Activated naive CD8-positive, alpha-beta T cell treated with anti-CD3 and anti-CD28 coated beads, Interleukin-2, amount 50 U/mL, for 24 hours (primary cell): Measurements from ENCODE around the gene OTOG.

Experiments
- ATAC-seq: fragments of 150-1000 bp; cut with Tn5 transposase; one replicate; pipeline ENCODE4 v1.10.0; 2021
- DNase-seq: peaks from one replicate; pipeline ENCODE4 v3.0.0; 2021
- H3K27ac Mint-ChIP-seq: one replicate; pipeline ENCODE4 v1.8.0; 2021; ENCODE audit warnings: mild to moderate bottlenecking, mixed read lengths
- H3K27me3 Mint-ChIP-seq: one replicate; pipeline ENCODE4 v1.8.0; 2021; ENCODE audit warnings: mixed read lengths
- H3K36me3 Mint-ChIP-seq: one replicate; pipeline ENCODE4 v1.8.0; 2021; ENCODE audit warnings: low read depth, mixed read lengths
- H3K4me1 Mint-ChIP-seq: one replicate; pipeline ENCODE4 v1.8.0; 2021; ENCODE audit warnings: mixed read lengths
- H3K4me3 Mint-ChIP-seq: one replicate; pipeline ENCODE4 v1.8.0; 2021; ENCODE audit warnings: mild to moderate bottlenecking, moderate library complexity, mixed read lengths
- H3K9me3 Mint-ChIP-seq: one replicate; pipeline ENCODE4 v1.8.0; 2021; ENCODE audit warnings: mixed read lengths

Gene OTOG

GRCh38 chr11:17650127-17650911, 103.3 kb downstream of the OTOG start:
- ATAC-seq: no peak
- Mint-ChIP-seq H3K4me3 (no peak overlapping the region), H3K27me3 (peaks cover 23% of the 10 kb centered on the region), H3K9me3 (peaks cover 4% of the 10 kb centered on the region), H3K4me1 (no peaks in the 10 kb centered on the region), H3K36me3 (no peaks in the 10 kb centered on the region), H3K27ac (no peak overlapping the region)
- DNase-seq: no peak

GRCh38 chr11:17651061-17651460, 104.0 kb downstream of the OTOG start:
- Mint-ChIP-seq H3K27me3 (peaks cover 25% of the 10 kb centered on the region), H3K27ac (no peak overlapping the region), H3K4me1 (no peaks in the 10 kb centered on the region), H3K9me3 (peaks cover 10% of the 10 kb centered on the region), H3K36me3 (peaks cover 2% of the 10 kb centered on the region), H3K4me3 (no peak overlapping the region)
- ATAC-seq: no peak
- no peak for DNase-seq

- H3K9me3 Mint-ChIP-seq: peaks cover 10% of the 10 kb centered on the region
- peaks cover 2% of the 10 kb centered on the region for H3K36me3 Mint-ChIP-seq
- peaks cover 29% of the 10 kb centered on the region for H3K27me3 Mint-ChIP-seq
- no peak overlapping the region for H3K27ac Mint-ChIP-seq
- no peak for DNase-seq
- H3K4me3 Mint-ChIP-seq: no peak overlapping the region
- H3K4me1 Mint-ChIP-seq: no peaks in the 10 kb centered on the region
- ATAC-seq: no peak
Observed at GRCh38 chr11:17651681-17652080, 104.6 kb downstream of the OTOG start.

GRCh38 chr11:17652556-17652955, 105.5 kb downstream of the OTOG start:
- peaks cover 29% of the 10 kb centered on the region for H3K27me3 Mint-ChIP-seq
- no peak for ATAC-seq
- no peak for DNase-seq

GRCh38 chr11:17653611-17654010, 106.6 kb downstream of the OTOG start:
- H3K4me1 Mint-ChIP-seq: no peaks in the 10 kb centered on the region
- H3K27ac Mint-ChIP-seq: no peak overlapping the region
- H3K36me3 Mint-ChIP-seq: peaks cover 2% of the 10 kb centered on the region
- no peak for DNase-seq
- ATAC-seq: no peak
- H3K27me3 Mint-ChIP-seq: peaks cover 30% of the 10 kb centered on the region
- peaks cover 10% of the 10 kb centered on the region for H3K9me3 Mint-ChIP-seq
- H3K4me3 Mint-ChIP-seq: no peak overlapping the region

More at GRCh38 chr11:17652556-17652955, 105.5 kb downstream of the OTOG start:
- no peaks in the 10 kb centered on the region for H3K4me1 Mint-ChIP-seq
- peaks cover 2% of the 10 kb centered on the region for H3K36me3 Mint-ChIP-seq
- no peak overlapping the region for H3K4me3 Mint-ChIP-seq
- H3K9me3 Mint-ChIP-seq: peaks cover 10% of the 10 kb centered on the region
- no peak overlapping the region for H3K27ac Mint-ChIP-seq

- Mint-ChIP-seq H3K4me1 (no peaks in the 10 kb centered on the region), H3K36me3 (peaks cover 2% of the 10 kb centered on the region), H3K27ac (no peak overlapping the region), H3K27me3 (peaks cover 22% of the 10 kb centered on the region), H3K4me3 (no peak overlapping the region), H3K9me3 (peaks cover 10% of the 10 kb centered on the region)
- DNase-seq (no peak), ATAC-seq (no peak)
Observed at GRCh38 chr11:17655682-17656081, 108.6 kb downstream of the OTOG start.

GRCh38 chr11:17658211-17658610, 111.2 kb downstream of the OTOG start:
- no peak overlapping the region for H3K4me3 Mint-ChIP-seq
- H3K27me3 Mint-ChIP-seq: peaks cover 21% of the 10 kb centered on the region
- no peaks in the 10 kb centered on the region for H3K4me1 Mint-ChIP-seq
- ATAC-seq (no peak), DNase-seq (no peak)
- peaks cover 2% of the 10 kb centered on the region for H3K36me3 Mint-ChIP-seq
- no peak overlapping the region for H3K27ac Mint-ChIP-seq
- peaks cover 10% of the 10 kb centered on the region for H3K9me3 Mint-ChIP-seq

GRCh38 chr11:17668166-17668565, 121.1 kb downstream of the OTOG start:
- H3K36me3 Mint-ChIP-seq: no peaks in the 10 kb centered on the region
- ATAC-seq (no peak), DNase-seq (no peak)
- no peak overlapping the region for H3K27ac Mint-ChIP-seq
- H3K9me3 Mint-ChIP-seq: no peaks in the 10 kb centered on the region
- peaks cover 18% of the 10 kb centered on the region for H3K27me3 Mint-ChIP-seq
- no peaks in the 10 kb centered on the region for H3K4me1 Mint-ChIP-seq
- no peak overlapping the region for H3K4me3 Mint-ChIP-seq

GRCh38 chr11:17672469-17672868, 125.4 kb downstream of the OTOG start:
- Mint-ChIP-seq H3K27ac (no peak overlapping the region), H3K36me3 (no peaks in the 10 kb centered on the region), H3K9me3 (peaks cover 16% of the 10 kb centered on the region), H3K4me3 (no peak overlapping the region), H3K4me1 (no peaks in the 10 kb centered on the region), H3K27me3 (peaks cover 14% of the 10 kb centered on the region)
- DNase-seq (no peak), ATAC-seq (no peak)

- DNase-seq (no peak), ATAC-seq (no peak)
- Mint-ChIP-seq H3K4me1 (no peaks in the 10 kb centered on the region), H3K9me3 (peaks cover 16% of the 10 kb centered on the region), H3K36me3 (no peaks in the 10 kb centered on the region), H3K4me3 (no peak overlapping the region), H3K27ac (no peak overlapping the region), H3K27me3 (peaks cover 12% of the 10 kb centered on the region)
Observed at GRCh38 chr11:17673951-17674350, 126.9 kb downstream of the OTOG start.

GRCh38 chr11:17682848-17683247, 135.8 kb downstream of the OTOG start:
- no peak overlapping the region for H3K4me3 Mint-ChIP-seq
- no peaks in the 10 kb centered on the region for H3K36me3 Mint-ChIP-seq
- no peaks in the 10 kb centered on the region for H3K4me1 Mint-ChIP-seq
- H3K9me3 Mint-ChIP-seq: no peaks in the 10 kb centered on the region
- no peak overlapping the region for H3K27ac Mint-ChIP-seq
- no peak for ATAC-seq
- DNase-seq: no peak
- peaks cover 9% of the 10 kb centered on the region for H3K27me3 Mint-ChIP-seq

GRCh38 chr11:17683377-17684161, 136.5 kb downstream of the OTOG start:
- no peak overlapping the region for H3K4me3 Mint-ChIP-seq
- H3K27ac Mint-ChIP-seq: no peak overlapping the region
- H3K27me3 Mint-ChIP-seq: peaks cover 9% of the 10 kb centered on the region
- no peaks in the 10 kb centered on the region for H3K9me3 Mint-ChIP-seq
- DNase-seq (no peak), ATAC-seq (no peak)
- no peaks in the 10 kb centered on the region for H3K4me1 Mint-ChIP-seq
- H3K36me3 Mint-ChIP-seq: no peaks in the 10 kb centered on the region

GRCh38 chr11:17684550-17684949, 137.5 kb downstream of the OTOG start:
- DNase-seq (no peak), ATAC-seq (no peak)
- Mint-ChIP-seq H3K36me3 (no peaks in the 10 kb centered on the region), H3K4me1 (no peaks in the 10 kb centered on the region), H3K27me3 (peaks cover 9% of the 10 kb centered on the region), H3K27ac (no peak overlapping the region), H3K4me3 (no peak overlapping the region), H3K9me3 (no peaks in the 10 kb centered on the region)

- DNase-seq: no peak
- Mint-ChIP-seq H3K9me3 (no peaks in the 10 kb centered on the region), H3K4me1 (no peaks in the 10 kb centered on the region), H3K4me3 (no peak overlapping the region), H3K27ac (no peak overlapping the region), H3K36me3 (no peaks in the 10 kb centered on the region), H3K27me3 (peaks cover 12% of the 10 kb centered on the region)
- no peak for ATAC-seq
Observed at GRCh38 chr11:17686231-17686980, 139.3 kb downstream of the OTOG start.
